Tibial artery (tissue), 4 donors: ENCODE data around the gene SHROOM1.

ENCODE experiments used
- DNase-seq, 2 donors: peaks; one replicate each; pipeline ENCODE4 v3.0.0-alpha.2; 2019
- H3K27ac ChIP-seq, 2 donors: fragments of 200-600 bp; sonication (generic) in 1 of 2; 1 replicate in 1 of 2; 2 replicates in 1 of 2; pipeline ENCODE4 v1.5.1; 2018 to 2019; ENCODE audit warnings: mild to moderate bottlenecking in 1 of 2
- H3K27me3 ChIP-seq, 2 donors: fragments of 200-600 bp; sonication (generic) in 1 of 2; one replicate each; pipeline versions ENCODE4 v1.5.1 to v1.6.0; 2016 to 2019
- H3K36me3 ChIP-seq, 3 donors: fragments of 200-600 bp; sonication (generic) in 2 of 3; one replicate each; pipeline ENCODE4 v1.5.1; 2016 to 2019; ENCODE audit warnings: mild to moderate bottlenecking in 2 of 3
- H3K4me1 ChIP-seq, 4 donors: fragments of 200-600 bp; sonication (generic) in 2 of 4; 1 replicate in 3 of 4; 2 replicates in 1 of 4; pipeline ENCODE4 v1.5.1; 2016 to 2019
- H3K4me3 ChIP-seq, 2 donors: fragments of 200-600 bp; sonication (generic) in 1 of 2; 1 replicate in 1 of 2; 2 replicates in 1 of 2; pipeline ENCODE4 v1.5.1; 2018 to 2019; ENCODE audit warnings: mild to moderate bottlenecking in 2 of 2
- H3K9me3 ChIP-seq, 3 donors: fragments of 200-600 bp; sonication (generic) in 1 of 3; one replicate each; pipeline ENCODE4 v1.5.1; 2016 to 2019
- CTCF ChIP-seq, 2 experiments: fragments of 200-600 bp in 1 of 2; fragments of 450-650 bp in 1 of 2; IDR thresholded peaks; one replicate each; pipeline ENCODE4 v1.5.1; 2017 to 2019; ENCODE audit warnings: antibody characterized with exemption in 2 of 2, mild to moderate bottlenecking in 1 of 2, moderate library complexity in 1 of 2
- intact Hi-C: fragments of 100-400 bp; cut with DNase I; formaldehyde crosslinking; loops from one replicate; pipeline ENCODE4 v1.15.0; 2023; ENCODE audit warnings: low total_unique reads

SHROOM1 gene

GRCh38 chr5:132849347-132849746 is 18.9 kb upstream of the SHROOM1 start:
- H3K36me3 ChIP-seq: no peaks in the 10 kb centered on the region
- DNase-seq: no peak
- intact Hi-C loops: no loop called here
- H3K4me3 ChIP-seq: no peak overlapping the region
- H3K9me3 ChIP-seq: no peaks in the 10 kb centered on the region
- H3K27ac ChIP-seq: no peak overlapping the region
- H3K4me1 ChIP-seq: no peaks in the 10 kb centered on the region
- no peaks in the 10 kb centered on the region for H3K27me3 ChIP-seq
- TF ChIP-seq CTCF (IDR thresholded peaks at IDR 0.05): no peak

GRCh38 chr5:132848270-132848669 is 17.8 kb upstream of the SHROOM1 start:
- DNase-seq: no peak
- no peaks in the 10 kb centered on the region for H3K4me1 ChIP-seq
- H3K27me3 ChIP-seq: no peaks in the 10 kb centered on the region
- intact Hi-C loops: no loop called here
- TF ChIP-seq CTCF (IDR thresholded peaks at IDR 0.05): no peak
- no peaks in the 10 kb centered on the region for H3K9me3 ChIP-seq
- no peaks in the 10 kb centered on the region for H3K36me3 ChIP-seq
- no peak overlapping the region for H3K4me3 ChIP-seq
- no peak overlapping the region for H3K27ac ChIP-seq

GRCh38 chr5:132841305-132841704 is 10.9 kb upstream of the SHROOM1 start:
- H3K4me3 ChIP-seq: no peak overlapping the region
- intact Hi-C loops: no loop called here
- H3K4me1 ChIP-seq: no peaks in the 10 kb centered on the region
- H3K36me3 ChIP-seq: no peaks in the 10 kb centered on the region
- H3K9me3 ChIP-seq: no peaks in the 10 kb centered on the region
- TF ChIP-seq CTCF (IDR thresholded peaks at IDR 0.05): no peak
- DNase-seq: no peak
- no peaks in the 10 kb centered on the region for H3K27me3 ChIP-seq
- no peak overlapping the region for H3K27ac ChIP-seq

GRCh38 chr5:132840896-132841295 is 10.4 kb upstream of the SHROOM1 start:
- intact Hi-C loops: no loop called here
- no peak for DNase-seq
- H3K9me3 ChIP-seq: no peaks in the 10 kb centered on the region
- no peaks in the 10 kb centered on the region for H3K4me1 ChIP-seq
- no peak for TF ChIP-seq CTCF (IDR thresholded peaks at IDR 0.05)
- H3K27me3 ChIP-seq: no peaks in the 10 kb centered on the region
- no peaks in the 10 kb centered on the region for H3K36me3 ChIP-seq
- H3K27ac ChIP-seq: no peak overlapping the region
- no peak overlapping the region for H3K4me3 ChIP-seq

GRCh38 chr5:132840313-132840712 is 9.9 kb upstream of the SHROOM1 start:
- intact Hi-C loops: no loop called here
- no peak for DNase-seq
- Histone ChIP-seq H3K4me1 (no peaks in the 10 kb centered on the region), H3K27ac (no peak overlapping the region), H3K27me3 (no peaks in the 10 kb centered on the region), H3K4me3 (no peak overlapping the region), H3K9me3 (no peaks in the 10 kb centered on the region), H3K36me3 (no peaks in the 10 kb centered on the region)
- no peak for TF ChIP-seq CTCF (IDR thresholded peaks at IDR 0.05)
